Kidney epithelial cell (primary cell): Measurements from ENCODE around the gene UNK. TPM values are rescaled to one million over a fixed set of nuclear protein-coding genes. Genes with fewer than 3 reads are reported as not detected.

ENCODE experiments used
- DNase-seq: peaks from one replicate; pipeline ENCODE4 v3.0.0-alpha.2; 2010; ENCODE audit warnings: low read depth
- H3K27me3 ChIP-seq: 2 replicates; pipeline ENCODE4 v1.6.0; 2011; ENCODE audit warnings: low read length; ENCODE audit not compliant: control insufficient read depth, insufficient read depth
- H3K36me3 ChIP-seq: 2 replicates; pipeline ENCODE4 v1.5.1; 2011; ENCODE audit warnings: low read length; ENCODE audit not compliant: control insufficient read depth, insufficient read depth
- H3K4me3 ChIP-seq: 2 replicates; pipeline ENCODE4 v1.5.1; 2011; ENCODE audit warnings: low read depth, mild to moderate bottlenecking, control low read depth, low read length
- CTCF ChIP-seq: IDR thresholded peaks from 2 replicates; pipeline ENCODE4 v1.5.1; 2011; ENCODE audit warnings: mild to moderate bottlenecking, moderate library complexity, low read length, control low read depth, inconsistent platforms; ENCODE audit not compliant: insufficient read depth, poor library complexity, severe bottlenecking
- total RNA-seq: library from RNA; depleted of rRNA; stranded (reverse); fragments of >200 nt; gene quantifications from 2 replicates; pipeline ENCODE4 v1.2.3, GENCODE V29; 2015

UNK gene
- total RNA-seq, 1 donor from 2014 or later: 18.6 TPM

- H3K27me3 ChIP-seq: no peaks in the 10 kb centered on the region
- TF ChIP-seq CTCF: no peak
- no peak overlapping the region for H3K4me3 ChIP-seq
- H3K36me3 ChIP-seq: no peaks in the 10 kb centered on the region
- DNase-seq: no peak
These were observed 19.3 kb downstream of the UNK start for GRCh38 chr17:75803883-75804282.

DNA sequence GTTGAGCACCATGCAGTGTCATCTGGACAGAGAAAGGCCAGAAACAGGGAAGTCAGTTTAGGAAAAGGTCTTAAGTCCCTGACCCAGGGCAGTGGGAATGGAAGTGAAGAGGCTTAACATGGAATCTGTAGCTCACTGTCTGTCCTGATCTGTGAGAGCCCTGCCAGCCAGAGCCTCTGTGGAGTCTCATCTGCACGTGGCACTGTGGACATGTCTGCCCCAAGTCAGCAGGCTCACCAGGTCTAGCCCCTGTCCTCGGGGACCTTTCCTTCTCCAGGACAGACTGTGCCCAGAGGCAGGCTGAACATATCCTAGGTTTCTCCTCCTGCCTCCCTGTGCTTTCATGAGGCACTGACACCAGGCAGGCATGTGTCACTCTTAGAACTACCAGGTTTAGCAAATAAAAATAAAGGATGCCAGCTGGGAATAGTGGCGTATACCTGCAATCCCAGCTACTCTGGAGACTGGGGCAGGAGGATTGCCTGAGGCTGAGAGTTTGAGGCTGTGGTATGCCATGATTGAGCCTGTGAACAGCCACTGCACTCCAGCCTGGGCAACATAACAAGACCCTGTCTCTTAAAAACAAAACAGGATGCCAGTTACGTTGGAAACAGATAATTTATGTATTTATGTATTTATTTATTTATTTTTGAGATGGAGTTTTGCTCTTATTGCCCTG, 22.4 kb downstream of the UNK start:
- peaks cover 1% of the 10 kb centered on the region for H3K36me3 ChIP-seq
- no peak for TF ChIP-seq CTCF
- no peak overlapping the region for H3K4me3 ChIP-seq
- H3K27me3 ChIP-seq: no peaks in the 10 kb centered on the region
- no peak for DNase-seq

DNA sequence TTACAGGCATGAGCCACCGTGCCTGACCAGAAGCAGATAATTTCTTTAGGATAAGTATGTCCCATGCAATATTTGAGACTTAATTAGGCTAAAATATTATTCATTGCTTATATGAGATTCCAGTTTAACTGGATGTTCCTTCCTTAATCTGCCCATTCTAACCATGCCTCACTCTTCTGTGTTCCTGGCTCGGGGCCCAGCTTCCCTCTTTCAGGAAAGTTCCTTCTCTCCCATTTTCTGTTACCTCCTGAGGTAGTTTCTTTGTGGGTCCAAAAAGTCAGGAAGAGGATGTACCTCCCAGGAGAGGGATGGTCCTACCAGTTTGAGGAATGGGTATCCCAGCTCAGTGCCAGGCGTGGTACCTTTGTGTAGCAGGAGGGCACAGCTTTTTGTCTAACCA, 23.3 kb downstream of the UNK start:
- no peak overlapping the region for H3K4me3 ChIP-seq
- TF ChIP-seq CTCF: no peak
- H3K27me3 ChIP-seq: no peaks in the 10 kb centered on the region
- no peak for DNase-seq
- H3K36me3 ChIP-seq: peaks cover 5% of the 10 kb centered on the region

DNA sequence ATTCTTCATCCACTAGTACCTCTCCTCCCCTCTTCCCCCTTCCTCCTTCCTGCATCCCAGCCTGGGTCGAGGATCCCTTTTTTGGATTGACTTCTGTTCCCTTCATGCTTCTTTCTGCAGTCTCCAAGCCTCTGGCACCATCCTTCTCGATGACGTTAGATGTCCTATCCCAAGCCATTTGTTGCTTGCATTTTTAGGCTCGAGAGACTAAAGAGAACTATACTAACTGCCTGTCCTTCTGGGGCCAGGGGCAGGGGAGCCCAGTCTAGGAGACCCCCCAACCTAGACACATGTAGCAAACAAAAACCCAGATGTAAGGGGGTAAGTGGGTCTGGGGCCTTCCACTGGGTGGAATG, 23.9 kb downstream of the UNK start:
- H3K4me3 ChIP-seq: no peak overlapping the region
- TF ChIP-seq CTCF: no peak
- no peaks in the 10 kb centered on the region for H3K27me3 ChIP-seq
- no peak for DNase-seq
- H3K36me3 ChIP-seq: peaks cover 6% of the 10 kb centered on the region

DNA sequence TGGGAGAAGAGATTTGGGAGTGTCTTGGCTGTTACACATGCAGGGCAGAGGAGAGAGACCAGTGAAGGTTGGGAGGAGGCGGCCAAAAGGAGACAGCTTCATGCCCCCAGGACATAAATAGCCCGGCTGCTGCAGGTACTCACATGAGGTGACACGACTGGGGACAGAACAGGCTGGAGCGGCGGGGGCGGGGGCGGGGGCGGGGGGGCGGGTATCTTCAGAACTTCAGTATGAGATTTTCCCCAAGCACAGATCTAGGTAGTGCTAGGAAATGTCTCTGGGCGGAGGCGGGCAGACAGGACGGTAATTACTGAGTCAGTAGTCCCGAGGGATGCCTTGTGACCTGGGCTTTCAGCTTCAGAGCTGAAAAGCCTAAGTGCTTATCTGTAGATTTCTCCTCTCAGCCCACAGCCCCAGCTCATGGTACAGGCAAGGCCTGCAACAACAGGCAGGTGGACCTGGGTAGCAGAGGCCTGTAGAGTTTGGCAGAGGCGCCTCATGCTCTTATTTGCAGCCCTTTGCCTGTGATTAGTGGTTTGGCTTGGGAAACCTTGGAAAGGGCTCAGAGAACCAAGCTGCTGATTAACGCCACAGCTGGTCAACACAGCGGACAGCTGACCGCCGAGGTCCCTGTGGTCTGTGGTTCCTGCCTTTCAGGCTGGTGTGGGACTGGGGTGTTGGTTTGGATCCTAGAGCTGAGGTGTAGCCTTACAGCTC, 24.5 kb downstream of the UNK start:
- H3K27me3 ChIP-seq: no peaks in the 10 kb centered on the region
- peaks cover 6% of the 10 kb centered on the region for H3K36me3 ChIP-seq
- DNase-seq: no peak
- TF ChIP-seq CTCF: no peak
- H3K4me3 ChIP-seq: no peak overlapping the region
